SK-N-SH (cell line): Measurements from ENCODE around the gene INS. TPM values are rescaled to one million over a fixed set of nuclear protein-coding genes. Genes with fewer than 3 reads are reported as not detected.
A peak's percentile ranks its signal among the peaks of the same experiment; 100 is the strongest.

Experiments
- CTCF ChIA-PET: fragments of 300-600, 350-600 bp; formaldehyde crosslinking; extraction: SDS; loops from one replicate; lab custom pipeline; 2021; lab: Yijun Ruan, JAX
- POLR2A ChIA-PET: fragments of 350-600 bp; sonication (Branson Sonifier 250); formaldehyde crosslinking; extraction: SDS; loops from one replicate; lab custom pipeline; 2020; ENCODE audit warnings: antibody characterized with exemption, inconsistent platforms; lab: Yijun Ruan, JAX
- DNase-seq: peaks from one replicate; pipeline ENCODE4 v3.0.0; 2012
- H2AFZ ChIP-seq: fragments of 200-600 bp; sonication (generic); 2 replicates; pipeline ENCODE4 v1.8.1; 2016; ENCODE audit warnings: antibody characterized with exemption, mild to moderate bottlenecking, low read depth
- H3F3A ChIP-seq: fragments of 200-600 bp; sonication (generic); replicated peaks from 2 replicates; pipeline ENCODE3; 2016; ENCODE audit warnings: antibody characterized with exemption, mild to moderate bottlenecking; ENCODE audit not compliant: insufficient read depth
- H3K27ac ChIP-seq, 2 experiments: fragments of 200-500 bp in 1 of 2; fragments of 200-600 bp in 1 of 2; sonication (Bioruptor generic) in 1 of 2; sonication (generic), shearing (Covaris generic) in 1 of 2; 2 replicates each; pipeline versions ENCODE4 v1.5.1 to v1.6.1; 2014 to 2016; ENCODE audit warnings: low read depth in 2 of 2, inconsistent platforms in 1 of 2, low read length in 1 of 2, mild to moderate bottlenecking in 1 of 2, mixed read lengths in 1 of 2
- H3K27me3 ChIP-seq: fragments of 200-600 bp; sonication (generic), shearing (Covaris generic); 2 replicates; pipeline ENCODE4 v1.6.1; 2016; ENCODE audit warnings: mixed run types; ENCODE audit not compliant: insufficient read depth
- H3K36me3 ChIP-seq, 2 experiments: fragments of 200-500 bp in 1 of 2; fragments of 200-600 bp in 1 of 2; sonication (Bioruptor generic) in 1 of 2; sonication (generic) in 1 of 2; replicated peaks in 1 of 2; 2 replicates each; pipeline versions ENCODE3 to v1.5.1; 2014 to 2016; ENCODE audit warnings: low read length in 1 of 2, mild to moderate bottlenecking in 1 of 2; ENCODE audit not compliant: insufficient read depth in 2 of 2, control insufficient read depth in 1 of 2
- H3K4me1 ChIP-seq, 2 experiments: fragments of 200-500 bp in 1 of 2; fragments of 200-600 bp in 1 of 2; sonication (Bioruptor generic) in 1 of 2; sonication (generic), shearing (Covaris generic) in 1 of 2; 2 replicates each; pipeline versions ENCODE4 v1.5.1 to v1.6.1; 2014 to 2016; ENCODE audit warnings: low read depth in 1 of 2, low read length in 1 of 2, mixed run types in 1 of 2; ENCODE audit not compliant: insufficient read depth in 2 of 2, control insufficient read depth in 1 of 2
- H3K4me2 ChIP-seq: fragments of 200-600 bp; sonication (generic), shearing (Covaris generic); 2 replicates; pipeline ENCODE4 v1.6.1; 2017; ENCODE audit warnings: mixed run types
- H3K4me3 ChIP-seq, 2 experiments: fragments of 200-500 bp in 1 of 2; fragments of 200-600 bp in 1 of 2; sonication (Bioruptor generic) in 1 of 2; sonication (generic), shearing (Covaris generic) in 1 of 2; 2 replicates each; pipeline versions ENCODE4 v1.5.1 to v1.8.1; 2014 to 2016; ENCODE audit warnings: low read depth in 2 of 2, inconsistent platforms in 1 of 2, low read length in 1 of 2, mild to moderate bottlenecking in 1 of 2, mixed read lengths in 1 of 2, moderate library complexity in 1 of 2
- H3K79me2 ChIP-seq: fragments of 200-600 bp; sonication (generic); 2 replicates; pipeline ENCODE4 v1.8.1; 2017; ENCODE audit warnings: mild to moderate bottlenecking; ENCODE audit not compliant: insufficient read depth
- H3K9ac ChIP-seq: fragments of 200-600 bp; sonication (generic); 2 replicates; pipeline ENCODE4 v1.6.1; 2017; ENCODE audit warnings: mixed run types
- H3K9me2 ChIP-seq: fragments of 200-600 bp; sonication (generic); 2 replicates; pipeline ENCODE4 v1.6.1; 2017; ENCODE audit warnings: mixed run types
- H3K9me3 ChIP-seq: fragments of 200-600 bp; sonication (generic); 2 replicates; pipeline ENCODE4 v1.6.1; 2017; ENCODE audit warnings: mixed run types, mild to moderate bottlenecking, moderate library complexity
- H4K20me1 ChIP-seq: fragments of 200-600 bp; sonication (generic); 2 replicates; pipeline ENCODE4 v1.6.1; 2017; ENCODE audit warnings: mild to moderate bottlenecking, mixed run types; ENCODE audit not compliant: insufficient read depth
- ELF1 ChIP-seq: IDR thresholded peaks from 2 replicates; pipeline ENCODE4 v1.4.0; 2012
- FOXJ3 ChIP-seq: sonication (generic); formaldehyde crosslinking; IDR thresholded peaks from 2 replicates; pipeline ENCODE4 v1.5.1; 2020; ENCODE audit warnings: mild to moderate bottlenecking, missing genetic modification reagents
- GATA2 ChIP-seq: sonication (generic); formaldehyde crosslinking; IDR thresholded peaks from 2 replicates; pipeline ENCODE4 v1.5.0; 2020; ENCODE audit warnings: mild to moderate bottlenecking, missing genetic modification reagents
- JUND ChIP-seq: IDR thresholded peaks from 2 replicates; pipeline ENCODE4 v1.4.0; 2012
- MEF2A ChIP-seq: IDR thresholded peaks from 2 replicates; pipeline ENCODE4 v1.4.0; 2012; ENCODE audit warnings: low read depth, borderline replicate concordance
- MXI1 ChIP-seq: IDR thresholded peaks from 2 replicates; pipeline ENCODE4 v1.6.1; 2012; ENCODE audit warnings: mild to moderate bottlenecking, low read depth, low read length, improper control_type of control experiment
- NFIC ChIP-seq: IDR thresholded peaks from 2 replicates; pipeline ENCODE4 v1.4.0; 2012; ENCODE audit warnings: borderline replicate concordance
- NRF1 ChIP-seq: IDR thresholded peaks from 2 replicates; pipeline ENCODE4 v1.6.1; 2012; ENCODE audit warnings: low read depth, mild to moderate bottlenecking, low read length
- RAD21 ChIP-seq: IDR thresholded peaks from 2 replicates; pipeline ENCODE4 v1.6.1; 2012; ENCODE audit warnings: mild to moderate bottlenecking, low read length
- RCOR1 ChIP-seq: fragments of 150-350 bp; IDR thresholded peaks from 2 replicates; pipeline ENCODE4 v1.6.1; 2017; ENCODE audit warnings: antibody characterized with exemption, low read length
- RFX5 ChIP-seq: IDR thresholded peaks from 2 replicates; pipeline ENCODE4 v1.6.1; 2012; ENCODE audit warnings: mild to moderate bottlenecking, improper control_type of control experiment, low read length
- SIN3A ChIP-seq: IDR thresholded peaks from 2 replicates; pipeline ENCODE4 v1.6.1; 2012; ENCODE audit warnings: low read depth, mild to moderate bottlenecking, low read length, moderate library complexity, borderline replicate concordance
- YY1 ChIP-seq: IDR thresholded peaks from 2 replicates; pipeline ENCODE4 v1.4.0; 2012; ENCODE audit warnings: low read depth, mild to moderate bottlenecking
- WGBS: methylation state at CpG from one replicate; pipeline ENCODE4 v1.1.6; 2017; ENCODE audit warnings: low lambda C conversion rate; 5-methylcytosine and 5-hydroxymethylcytosine counted together
- polyA plus RNA-seq, 3 experiments: library from polyadenylated mRNA; depleted of rRNA; stranded (reverse); fragments of >200 nt; gene quantifications; 2 replicates each; pipeline ENCODE4 v1.2.3, GENCODE V29; 2012
- TF ChIP-seq, protein P1 (sequence below): IDR thresholded peaks from 2 replicates; pipeline ENCODE4 v1.4.0; 2012; ENCODE audit warnings: low read depth, borderline replicate concordance
- TF ChIP-seq, protein P2 (sequence below): fragments of 200-600 bp; sonication (generic); IDR thresholded peaks from 2 replicates; pipeline ENCODE4 v1.6.1; 2017; ENCODE audit warnings: antibody characterized with exemption, mild to moderate bottlenecking, moderate library complexity
- TF ChIP-seq, protein P3 (sequence below): IDR thresholded peaks from 2 replicates; pipeline ENCODE4 v1.4.0; 2012; ENCODE audit warnings: low read depth
- TF ChIP-seq, protein P4 (sequence below): fragments of 150-350 bp; IDR thresholded peaks from 2 replicates; pipeline ENCODE4 v1.6.1; 2016; ENCODE audit warnings: mild to moderate bottlenecking, low read depth, low read length

Gene INS
- polyA plus RNA-seq, 1 of the 3 experiments (the other 2 are of a cell fraction) = not detected

DNA sequence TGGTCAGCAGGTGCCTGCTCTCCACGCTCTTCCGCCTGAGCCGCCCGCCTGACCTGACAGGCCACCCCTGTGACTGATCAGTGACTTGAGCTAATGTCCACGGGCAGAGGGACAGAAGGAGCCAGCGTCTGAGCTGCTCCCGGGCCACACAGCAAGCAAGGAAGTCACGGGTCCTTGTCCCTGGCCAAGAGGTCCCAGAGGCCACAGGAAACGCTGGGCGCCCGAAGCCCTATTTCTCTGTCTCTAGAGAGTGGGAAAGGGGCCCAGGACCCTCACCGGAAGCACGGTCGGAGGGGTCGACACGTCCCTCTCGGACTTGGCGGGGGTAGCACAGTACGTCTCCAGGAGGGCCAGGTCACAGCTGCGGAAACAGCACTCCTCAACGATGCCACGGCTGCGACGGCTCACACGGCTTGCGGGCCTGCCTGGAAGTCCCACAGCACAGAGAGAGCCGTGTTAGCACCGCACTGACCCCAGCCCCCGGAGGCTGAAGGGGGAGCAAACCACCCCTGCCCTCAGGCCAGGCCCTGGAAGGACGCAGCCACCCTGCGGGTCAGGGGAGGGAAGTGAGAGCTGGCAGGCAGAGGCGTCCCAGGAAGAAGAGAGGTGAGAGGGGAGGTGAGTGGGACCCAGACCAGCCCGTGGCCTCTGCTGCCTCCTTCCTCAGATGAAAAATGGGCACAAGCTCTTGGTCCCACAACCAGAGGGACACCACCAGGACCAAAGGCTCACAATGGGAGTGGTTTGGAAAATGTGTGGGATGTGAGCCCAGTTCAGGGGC, 27.6 kb downstream of the INS start (continued):
- TF ChIP-seq, protein P1, sequence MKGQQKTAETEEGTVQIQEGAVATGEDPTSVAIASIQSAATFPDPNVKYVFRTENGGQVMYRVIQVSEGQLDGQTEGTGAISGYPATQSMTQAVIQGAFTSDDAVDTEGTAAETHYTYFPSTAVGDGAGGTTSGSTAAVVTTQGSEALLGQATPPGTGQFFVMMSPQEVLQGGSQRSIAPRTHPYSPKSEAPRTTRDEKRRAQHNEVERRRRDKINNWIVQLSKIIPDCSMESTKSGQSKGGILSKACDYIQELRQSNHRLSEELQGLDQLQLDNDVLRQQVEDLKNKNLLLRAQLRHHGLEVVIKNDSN = no peak
- TF ChIP-seq RCOR1 = no peak

DNA sequence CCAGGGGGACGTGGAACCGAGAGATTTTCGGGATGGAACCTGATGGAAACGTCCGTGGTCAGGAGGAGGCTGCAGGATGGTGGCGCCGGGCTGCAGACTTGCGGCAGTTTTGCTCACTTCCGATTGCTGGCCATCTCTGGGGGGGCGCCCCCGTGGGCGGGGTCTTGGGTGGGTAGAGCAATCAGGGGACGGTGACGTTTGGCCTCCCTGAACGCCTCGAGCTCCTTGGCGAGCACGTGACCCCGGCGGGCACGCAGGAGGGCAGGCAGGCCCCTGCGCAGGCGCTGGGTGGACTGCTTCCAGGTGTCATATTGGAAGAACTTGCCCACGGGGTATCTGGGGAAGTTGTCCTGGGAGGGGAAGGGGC, 28.2 kb downstream of the INS start:
- H3K4me1 ChIP-seq = peaks cover 0 to 19% of the 10 kb centered on the region in 2 experiments; a peak in 1 of 4 replicates
- no peak overlapping the region for H3K27ac ChIP-seq
- H3K9me3 ChIP-seq = no peaks in the 10 kb centered on the region
- H3K9me2 ChIP-seq = no peaks in the 10 kb centered on the region
- no peaks in the 10 kb centered on the region for H3F3A ChIP-seq
- no peaks in the 10 kb centered on the region for H4K20me1 ChIP-seq
- TF ChIP-seq NRF1 (peak; percentile 27; the same call in 1 of the 2 replicates), MXI1 (no peak), JUND (no peak), RAD21 (no peak), GATA2 (CRISPR knock-in tag) (no peak), NFIC (no peak)
- TF ChIP-seq, protein P2, sequence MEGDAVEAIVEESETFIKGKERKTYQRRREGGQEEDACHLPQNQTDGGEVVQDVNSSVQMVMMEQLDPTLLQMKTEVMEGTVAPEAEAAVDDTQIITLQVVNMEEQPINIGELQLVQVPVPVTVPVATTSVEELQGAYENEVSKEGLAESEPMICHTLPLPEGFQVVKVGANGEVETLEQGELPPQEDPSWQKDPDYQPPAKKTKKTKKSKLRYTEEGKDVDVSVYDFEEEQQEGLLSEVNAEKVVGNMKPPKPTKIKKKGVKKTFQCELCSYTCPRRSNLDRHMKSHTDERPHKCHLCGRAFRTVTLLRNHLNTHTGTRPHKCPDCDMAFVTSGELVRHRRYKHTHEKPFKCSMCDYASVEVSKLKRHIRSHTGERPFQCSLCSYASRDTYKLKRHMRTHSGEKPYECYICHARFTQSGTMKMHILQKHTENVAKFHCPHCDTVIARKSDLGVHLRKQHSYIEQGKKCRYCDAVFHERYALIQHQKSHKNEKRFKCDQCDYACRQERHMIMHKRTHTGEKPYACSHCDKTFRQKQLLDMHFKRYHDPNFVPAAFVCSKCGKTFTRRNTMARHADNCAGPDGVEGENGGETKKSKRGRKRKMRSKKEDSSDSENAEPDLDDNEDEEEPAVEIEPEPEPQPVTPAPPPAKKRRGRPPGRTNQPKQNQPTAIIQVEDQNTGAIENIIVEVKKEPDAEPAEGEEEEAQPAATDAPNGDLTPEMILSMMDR = no peak
- no peak for DNase-seq
- no peak overlapping the region for H3K9ac ChIP-seq
- no peaks in the 10 kb centered on the region for H3K79me2 ChIP-seq
- CTCF ChIA-PET = interaction anchor here (0.9 to 5.4 kb wide), 8 partner anchors 9 to 439 kb away, joined by 3 to 68 read pairs (median 4); no protein-coding TSS in a partner anchor
- POLR2A ChIA-PET = interaction anchor here (0.6 kb wide), 1 partner anchor 1590 kb away, joined by 4 read pairs; no protein-coding TSS in a partner anchor
- H3K27me3 ChIP-seq = peaks cover 9% of the 10 kb centered on the region
- no peak overlapping the region for H3K4me3 ChIP-seq
- H2AFZ ChIP-seq = no peak overlapping the region
- no peak overlapping the region for H3K4me2 ChIP-seq
- 16% methylated on average over 8 of the region's 24 CpGs for WGBS
- H3K36me3 ChIP-seq = no peaks in the 10 kb centered on the region

DNA sequence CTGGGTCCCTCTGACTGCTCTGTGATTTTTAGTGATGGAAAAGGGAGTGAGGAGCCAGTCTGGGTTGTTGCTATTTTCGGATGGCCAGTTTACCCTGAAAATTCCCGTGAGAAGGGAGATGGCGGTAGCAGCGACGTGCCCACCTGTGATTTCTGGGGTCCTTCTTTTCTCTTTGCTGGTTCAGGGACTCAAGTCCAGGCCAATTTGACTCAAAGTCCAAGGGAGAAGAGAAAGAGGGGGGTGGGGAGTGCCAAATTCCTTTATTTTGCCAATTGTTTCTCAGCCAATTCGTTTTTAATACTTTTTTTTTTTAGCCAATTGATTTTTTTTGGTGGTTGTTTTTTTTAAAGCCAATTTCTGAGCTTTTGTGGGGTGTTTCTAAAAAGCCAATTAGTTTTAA, 28.8 kb downstream of the INS start:
- Histone ChIP-seq H3K27me3 (peaks cover 3% of the 10 kb centered on the region), H3K4me2 (no peak overlapping the region), H3K36me3 (no peaks in the 10 kb centered on the region), H3K27ac (no peak overlapping the region), H4K20me1 (no peaks in the 10 kb centered on the region), H3K79me2 (no peaks in the 10 kb centered on the region), H3K9me2 (no peaks in the 10 kb centered on the region), H3K9me3 (no peaks in the 10 kb centered on the region), H3K4me1 (peaks cover 0 to 19% of the 10 kb centered on the region in 2 experiments; a peak in 1 of 4 replicates), H3K4me3 (no peak overlapping the region), H2AFZ (no peak overlapping the region), H3F3A (no peaks in the 10 kb centered on the region), H3K9ac (no peak overlapping the region)
- TF ChIP-seq FOXJ3 = no peak
- no peak for TF ChIP-seq JUND
- no peak for TF ChIP-seq NFIC
- no peak for TF ChIP-seq YY1
- TF ChIP-seq MEF2A = no peak
- TF ChIP-seq, protein P3, sequence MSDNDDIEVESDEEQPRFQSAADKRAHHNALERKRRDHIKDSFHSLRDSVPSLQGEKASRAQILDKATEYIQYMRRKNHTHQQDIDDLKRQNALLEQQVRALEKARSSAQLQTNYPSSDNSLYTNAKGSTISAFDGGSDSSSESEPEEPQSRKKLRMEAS = no peak
- TF ChIP-seq RAD21 = no peak
- TF ChIP-seq RFX5 = no peak
- no peak for TF ChIP-seq SIN3A
- TF ChIP-seq ELF1 = no peak
- TF ChIP-seq, protein P4, sequence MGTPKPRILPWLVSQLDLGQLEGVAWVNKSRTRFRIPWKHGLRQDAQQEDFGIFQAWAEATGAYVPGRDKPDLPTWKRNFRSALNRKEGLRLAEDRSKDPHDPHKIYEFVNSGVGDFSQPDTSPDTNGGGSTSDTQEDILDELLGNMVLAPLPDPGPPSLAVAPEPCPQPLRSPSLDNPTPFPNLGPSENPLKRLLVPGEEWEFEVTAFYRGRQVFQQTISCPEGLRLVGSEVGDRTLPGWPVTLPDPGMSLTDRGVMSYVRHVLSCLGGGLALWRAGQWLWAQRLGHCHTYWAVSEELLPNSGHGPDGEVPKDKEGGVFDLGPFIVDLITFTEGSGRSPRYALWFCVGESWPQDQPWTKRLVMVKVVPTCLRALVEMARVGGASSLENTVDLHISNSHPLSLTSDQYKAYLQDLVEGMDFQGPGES = no peak
- TF ChIP-seq, protein P2 = no peak
- WGBS = 40% methylated on average over 6 of the region's 6 CpGs
- CTCF ChIA-PET = interaction anchor here (0.9 to 5.4 kb wide), 4 partner anchors 9 to 438 kb away, joined by 4 to 68 read pairs (median 8); no protein-coding TSS in a partner anchor
- no peak for DNase-seq
- POLR2A ChIA-PET = interaction anchor here (0.6 kb wide), 2 partner anchors 87 to 1590 kb away, joined by 4 read pairs; no protein-coding TSS in a partner anchor
